Kasumi-1 (cell line): Measurements from ENCODE around the gene TSPEAR.

Experiments used
- DNase-seq, 2 experiments: peaks; one replicate each; lab custom pipeline; 2025; lab: John Stamatoyannopoulos, UW

Gene TSPEAR

GRCh38 chr21:44502171-44502958 lies 209.0 kb downstream of the TSPEAR start:
- no peak for DNase-seq

- no peak for DNase-seq
Measured at GRCh38 chr21:44500111-44500510, 211.3 kb downstream of the TSPEAR start.

- no peak for DNase-seq
Measured at GRCh38 chr21:44499631-44500030, 211.7 kb downstream of the TSPEAR start.

- no peak for DNase-seq
Measured at GRCh38 chr21:44499211-44499560, 212.2 kb downstream of the TSPEAR start.

- no peak for DNase-seq
Measured at GRCh38 chr21:44498280-44499210, 212.8 kb downstream of the TSPEAR start.

- no peak for DNase-seq
Measured at GRCh38 chr21:44497703-44498126, 213.7 kb downstream of the TSPEAR start.

GRCh38 chr21:44496564-44497550 lies 214.5 kb downstream of the TSPEAR start:
- no peak for DNase-seq

GRCh38 chr21:44495611-44496563 lies 215.5 kb downstream of the TSPEAR start:
- no peak for DNase-seq

GRCh38 chr21:44494956-44495355 lies 216.4 kb downstream of the TSPEAR start:
- DNase-seq: no peak

- no peak for DNase-seq
Measured at GRCh38 chr21:44494418-44494817, 217.0 kb downstream of the TSPEAR start.

GRCh38 chr21:44492567-44493385 lies 218.6 kb downstream of the TSPEAR start:
- DNase-seq: peak in 1 of 2 experiments; percentile 6

GRCh38 chr21:44490816-44491215 lies 220.6 kb downstream of the TSPEAR start:
- no peak for DNase-seq

- DNase-seq: no peak
Measured at GRCh38 chr21:44490405-44490804, 221.0 kb downstream of the TSPEAR start.

- DNase-seq: peak in 1 of 2 experiments; percentile 12
Measured at GRCh38 chr21:44489962-44490361, 221.4 kb downstream of the TSPEAR start.

GRCh38 chr21:44487831-44488230 lies 223.5 kb downstream of the TSPEAR start:
- peak; percentile 1 to 35 for DNase-seq

- DNase-seq: no peak
Measured at GRCh38 chr21:44486302-44486701, 225.1 kb downstream of the TSPEAR start.

- no peak for DNase-seq
Measured at GRCh38 chr21:44485796-44486195, 225.6 kb downstream of the TSPEAR start.

GRCh38 chr21:44485254-44485793 lies 226.0 kb downstream of the TSPEAR start:
- DNase-seq: no peak

GRCh38 chr21:44484498-44485253 lies 226.7 kb downstream of the TSPEAR start:
- no peak for DNase-seq
